Measurements from ENCODE around the gene CBLN1.
A peak's percentile ranks its signal among the peaks of the same experiment; 100 is the strongest.

The CBLN1 gene

GRCh38 chr16:49281480-49281842, at the start of gene CBLN1:
Gene CBLN1, minus strand, starts transcription at chr16:49281838. Its CDS starts 373 bp downstream, at chr16:49281465.
- no peak for DNase-seq

DNA sequence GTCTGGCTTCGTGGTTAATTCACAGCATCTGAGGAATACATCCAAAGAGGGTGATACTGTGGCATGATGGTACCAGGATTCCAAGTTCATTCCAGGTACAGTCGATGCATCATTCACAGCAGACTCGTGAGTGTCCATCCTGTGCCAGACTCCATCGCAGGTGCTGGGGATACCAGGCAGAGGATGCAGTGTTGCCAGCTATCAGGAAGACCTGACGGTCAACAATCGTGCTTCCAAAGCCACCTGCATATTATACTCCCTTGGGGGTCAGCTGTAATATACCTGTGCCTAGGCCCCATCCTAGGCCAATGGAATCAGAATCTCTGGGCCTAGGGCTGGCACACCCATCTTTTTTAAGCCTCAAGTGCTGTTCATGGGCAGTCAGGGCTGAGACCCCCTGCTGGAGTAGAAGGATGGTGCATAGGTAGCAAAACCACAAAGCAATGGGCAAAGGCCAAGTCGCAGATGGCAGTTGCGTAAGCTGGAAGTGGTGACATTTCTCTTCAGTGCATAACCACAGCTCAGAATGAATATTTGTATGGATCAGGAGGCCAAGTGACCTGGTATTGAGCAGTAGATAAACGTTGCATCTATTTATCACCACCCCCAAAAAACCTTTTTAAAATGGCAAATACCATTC, 49.0 kb upstream of the CBLN1 start:
- DNase-seq, result no peak

DNA sequence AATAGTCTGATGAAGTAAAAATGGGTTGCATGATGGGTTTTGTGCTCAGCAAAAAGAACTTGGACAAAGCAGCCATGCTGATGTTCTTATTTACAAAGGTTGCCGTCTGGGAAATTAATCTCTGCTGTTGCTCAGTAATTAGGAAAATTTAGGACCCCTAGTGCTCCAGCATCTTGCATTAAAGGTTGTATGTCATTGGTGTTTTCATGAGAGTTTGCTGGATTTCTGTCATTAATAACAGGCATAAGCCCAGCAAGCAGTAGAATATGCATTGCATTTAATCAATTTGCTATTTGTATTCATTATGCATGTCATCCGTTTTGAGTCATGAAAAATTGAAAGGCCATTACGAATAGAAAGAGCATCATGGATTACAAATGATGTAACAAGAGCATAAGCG, 46.7 kb upstream of the CBLN1 start:
- no peak for DNase-seq

GRCh38 chr16:49327466-49327865, 45.8 kb upstream of the CBLN1 start:
- DNase-seq, result no peak

DNA sequence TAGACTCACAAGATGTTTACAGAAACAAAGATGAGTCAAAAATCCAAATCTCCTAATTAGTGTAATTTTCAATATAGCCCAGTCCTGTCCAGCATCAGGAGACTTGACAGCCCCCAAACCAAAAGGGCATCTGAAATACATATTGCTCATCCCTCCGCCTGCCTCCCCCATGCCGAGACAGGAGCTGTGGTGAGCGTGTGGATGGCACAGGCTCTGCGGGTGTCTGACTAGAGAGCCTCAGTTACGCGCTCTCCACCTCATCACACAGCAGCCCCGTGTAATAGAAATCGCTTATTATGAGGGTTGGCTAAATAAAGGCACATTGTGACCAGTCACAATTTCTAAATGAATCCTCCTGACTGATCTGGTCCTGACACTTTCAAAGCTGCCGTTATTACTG, 43.1 kb upstream of the CBLN1 start:
- no peak for DNase-seq

DNA sequence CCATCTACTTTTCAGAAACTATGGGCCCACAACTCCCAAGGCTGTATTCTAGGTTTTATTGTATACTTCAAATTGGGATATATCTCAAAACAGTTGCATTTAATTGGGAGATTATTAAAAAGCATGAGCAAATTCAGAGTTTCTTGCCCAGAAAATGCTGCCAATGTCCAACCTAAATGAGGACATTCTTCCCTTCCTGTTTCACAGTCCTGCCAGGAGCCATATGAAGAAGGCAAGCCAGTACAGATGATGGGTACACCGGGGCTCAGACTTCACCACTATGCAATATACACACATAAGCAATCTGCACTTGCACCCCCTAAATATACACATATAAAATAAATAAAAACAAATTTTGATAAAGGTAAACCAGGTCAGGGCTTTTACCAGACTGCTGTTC, 34.0 kb upstream of the CBLN1 start:
- no peak for DNase-seq

DNA sequence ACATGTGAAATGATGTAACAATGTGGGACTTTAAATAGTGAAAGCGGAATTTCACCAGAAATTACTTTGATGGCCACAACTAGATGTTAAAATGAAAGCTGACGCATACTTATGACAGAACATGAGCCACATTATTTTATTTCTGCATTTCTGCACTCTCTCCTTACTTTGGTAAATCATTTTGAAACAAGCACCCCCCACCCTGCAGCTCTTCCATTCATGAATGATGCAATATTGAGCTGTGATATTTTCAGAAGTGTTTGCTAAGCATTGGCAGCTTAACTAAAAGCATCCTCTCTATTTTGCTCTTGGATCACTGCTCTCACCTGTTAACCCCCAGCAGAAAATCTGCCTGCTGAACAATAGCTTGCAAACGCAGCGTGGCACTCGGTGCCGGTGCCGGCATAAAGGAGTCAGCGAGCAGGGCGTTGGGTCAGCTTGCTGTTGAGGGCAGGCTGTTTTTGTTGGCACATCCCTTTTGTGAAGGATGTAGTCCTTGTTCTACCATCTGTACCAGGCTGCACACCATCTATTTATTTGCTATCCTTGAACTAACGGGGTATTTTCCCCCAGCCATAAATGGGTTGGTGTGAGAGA, 30.8 kb upstream of the CBLN1 start:
- DNase-seq, result no peak

DNA sequence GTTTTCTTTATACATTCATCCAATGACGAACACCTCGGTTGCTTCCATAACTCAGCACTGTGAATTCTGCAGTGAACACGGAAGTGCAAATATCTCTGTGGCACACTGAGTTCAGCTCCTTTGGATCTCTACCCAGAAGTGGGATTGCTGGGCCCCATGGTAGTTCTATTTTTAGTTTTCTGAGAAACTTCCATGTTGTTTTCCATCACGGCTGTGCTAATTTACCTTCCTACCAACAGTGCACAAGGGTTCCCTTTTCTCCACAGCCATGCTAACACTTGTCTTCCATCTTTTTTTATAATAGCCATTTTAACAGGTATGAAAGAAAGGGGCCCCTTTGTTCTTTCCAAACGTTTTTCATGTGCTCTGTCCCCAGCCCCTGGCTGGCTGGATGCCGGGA, 30.2 kb upstream of the CBLN1 start:
- DNase-seq, result no peak

- no peak for DNase-seq
Measured at GRCh38 chr16:49307176-49307575, 25.5 kb upstream of the CBLN1 start.

DNA sequence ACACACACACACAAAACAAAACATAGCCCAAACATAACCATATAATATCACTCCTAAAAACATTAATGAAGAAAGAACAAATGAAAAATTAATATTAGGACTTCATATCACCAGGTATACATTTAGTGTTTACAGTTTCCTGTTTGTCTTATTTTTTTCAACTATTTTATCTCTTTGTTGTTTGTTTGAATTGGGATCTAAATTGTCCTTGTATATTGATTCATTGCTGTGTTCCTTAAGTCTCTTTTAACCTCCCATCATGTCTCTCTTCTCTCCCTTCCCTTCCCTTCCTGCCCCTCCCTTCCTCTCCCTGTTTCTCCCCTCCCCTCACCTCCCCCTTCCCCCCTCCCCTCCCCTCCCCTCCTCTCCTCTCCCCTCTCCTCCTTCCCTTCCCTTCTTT, 23.8 kb upstream of the CBLN1 start:
- no peak for DNase-seq

DNA sequence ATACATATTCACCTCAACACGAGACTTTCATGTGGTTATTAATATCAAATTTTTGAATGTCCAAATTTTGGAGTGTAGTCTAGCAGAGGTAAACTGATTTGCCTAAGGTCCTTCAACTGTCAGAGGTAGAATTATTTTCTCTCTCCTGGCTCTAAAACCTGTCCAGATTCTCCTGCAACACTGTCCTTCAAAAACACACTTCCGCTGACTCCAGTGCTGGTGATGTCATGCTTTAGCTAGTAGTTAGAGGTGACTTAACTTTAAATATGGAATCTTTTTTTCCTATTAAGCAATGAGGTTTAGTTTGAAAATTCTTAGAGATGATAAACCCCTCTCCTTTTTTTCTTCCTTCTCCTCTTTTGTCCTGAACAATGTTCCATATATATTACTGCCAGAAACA, 10.8 kb upstream of the CBLN1 start:
- no peak for DNase-seq

- DNase-seq, result no peak
Measured at GRCh38 chr16:49287572-49287971, 5.9 kb upstream of the CBLN1 start.

DNA sequence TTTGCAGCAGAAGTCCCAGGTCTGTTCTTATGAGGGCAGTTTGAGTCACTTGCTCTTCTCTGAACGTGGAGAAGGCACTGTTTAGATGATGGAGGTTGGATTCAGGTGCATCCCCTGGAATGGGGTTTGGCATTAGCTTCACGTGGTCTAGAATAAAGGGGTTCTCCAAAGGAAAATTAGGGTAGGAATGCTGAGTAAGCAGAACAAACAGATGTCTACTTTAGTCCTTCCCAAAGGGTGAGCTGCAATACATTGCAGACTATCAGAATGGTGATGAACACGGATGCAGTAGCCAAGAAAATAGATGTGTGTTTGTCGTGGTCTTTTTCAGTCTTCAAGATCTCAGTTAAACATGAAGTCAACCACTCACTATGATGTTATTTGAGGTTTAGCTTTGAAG, 3.3 kb upstream of the CBLN1 start:
- DNase-seq, result no peak

- no peak for DNase-seq
Measured at GRCh38 chr16:49283376-49284049, 1.9 kb upstream of the CBLN1 start.

- DNase-seq, result no peak
Measured at GRCh38 chr16:49282690-49283375, 1.2 kb upstream of the CBLN1 start.

- DNase-seq, result peak; percentile 59
Measured at GRCh38 chr16:49281843-49282642, 405 bp upstream of the CBLN1 start.

- DNase-seq, result no peak
Measured at GRCh38 chr16:49280841-49281371, 732 bp downstream of the CBLN1 start.

DNA sequence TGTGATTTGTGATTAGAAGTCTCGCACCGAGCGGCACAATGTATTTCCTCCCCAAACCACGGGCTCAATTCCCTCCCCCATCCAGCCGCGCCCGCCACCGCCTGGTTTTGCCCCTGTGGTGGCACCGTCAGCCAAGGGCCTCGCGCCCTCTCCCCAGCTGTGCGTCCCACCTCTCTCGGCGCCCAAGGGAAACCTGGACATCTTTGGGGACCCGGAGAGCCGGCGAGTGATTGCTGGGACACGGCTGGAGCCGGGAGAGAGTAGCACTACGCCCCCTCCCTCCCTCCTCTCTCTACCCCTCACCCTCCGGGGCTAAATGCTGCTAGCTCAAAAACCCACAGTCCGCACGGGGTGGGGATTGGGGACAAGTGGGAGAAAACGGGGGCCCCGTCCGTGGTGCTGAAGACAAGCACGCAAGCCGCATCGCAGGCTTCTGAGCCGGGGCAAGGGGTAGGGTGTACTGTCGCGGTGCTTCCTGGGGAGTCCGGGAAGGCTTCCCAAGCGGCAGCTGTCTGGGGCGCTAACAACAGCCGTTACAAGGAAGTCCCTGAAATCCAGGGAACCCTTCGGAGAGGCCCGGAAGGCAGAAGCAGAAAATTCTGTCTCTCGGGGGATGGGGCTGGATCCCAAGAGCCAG, 1.4 kb downstream of the CBLN1 start:
- DNase-seq, result no peak

DNA sequence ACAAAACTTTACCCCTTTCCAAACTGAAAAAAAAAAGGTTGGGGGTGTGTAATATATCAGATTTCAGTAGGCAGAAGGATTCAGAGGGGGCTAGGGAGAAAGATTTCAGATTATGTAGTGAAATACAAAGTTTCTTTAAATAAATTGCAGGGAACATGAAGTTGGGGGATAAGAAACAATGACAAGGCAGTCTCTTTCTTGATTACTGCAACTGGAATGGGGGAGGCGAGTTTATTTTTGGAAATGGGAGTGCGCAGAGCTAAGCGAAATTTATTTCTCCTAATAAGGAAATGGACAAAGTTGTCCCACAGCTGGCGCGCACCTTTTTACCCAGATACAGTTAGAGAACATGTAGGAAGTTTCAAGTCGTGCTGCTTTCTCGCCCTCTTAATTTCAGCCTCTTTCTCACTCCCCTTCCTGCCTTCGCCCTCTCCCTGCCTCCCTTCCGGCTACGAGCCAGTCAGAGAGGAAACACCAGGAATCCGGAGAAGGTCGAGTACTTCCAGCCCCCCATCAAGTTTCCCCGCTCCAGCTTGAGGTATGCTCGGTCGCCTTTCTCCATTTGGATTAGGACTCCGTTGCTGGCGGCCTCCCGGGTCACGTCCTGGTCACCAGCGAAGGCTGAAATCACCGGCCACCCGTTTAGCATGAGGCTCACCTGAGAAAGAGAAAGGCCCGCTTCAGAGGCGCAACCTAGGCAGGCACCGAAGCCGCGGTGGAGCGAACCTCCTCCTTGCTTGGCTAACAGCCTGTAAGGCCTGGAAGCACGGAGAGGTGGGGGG, 2.5 kb downstream of the CBLN1 start:
- no peak for DNase-seq

- no peak for DNase-seq
Measured at GRCh38 chr16:49278567-49278827, 3.1 kb downstream of the CBLN1 start.

- no peak for DNase-seq
Measured at GRCh38 chr16:49277766-49278566, 3.7 kb downstream of the CBLN1 start.
